NOMO-1 (cell line): ENCODE data around the gene RAB4B.
"Not testable (repeated sequence)": the region's sequence is repeated elsewhere in the genome, so short reads cannot be mapped to it uniquely, and the experiment has no call there.

Experiments used
- DNase-seq, 2 experiments: peaks; one replicate each; lab custom pipeline; 2025; ENCODE audit not compliant: unreplicated experiment in 2 of 2; lab: John Stamatoyannopoulos, UW

Gene RAB4B

DNA sequence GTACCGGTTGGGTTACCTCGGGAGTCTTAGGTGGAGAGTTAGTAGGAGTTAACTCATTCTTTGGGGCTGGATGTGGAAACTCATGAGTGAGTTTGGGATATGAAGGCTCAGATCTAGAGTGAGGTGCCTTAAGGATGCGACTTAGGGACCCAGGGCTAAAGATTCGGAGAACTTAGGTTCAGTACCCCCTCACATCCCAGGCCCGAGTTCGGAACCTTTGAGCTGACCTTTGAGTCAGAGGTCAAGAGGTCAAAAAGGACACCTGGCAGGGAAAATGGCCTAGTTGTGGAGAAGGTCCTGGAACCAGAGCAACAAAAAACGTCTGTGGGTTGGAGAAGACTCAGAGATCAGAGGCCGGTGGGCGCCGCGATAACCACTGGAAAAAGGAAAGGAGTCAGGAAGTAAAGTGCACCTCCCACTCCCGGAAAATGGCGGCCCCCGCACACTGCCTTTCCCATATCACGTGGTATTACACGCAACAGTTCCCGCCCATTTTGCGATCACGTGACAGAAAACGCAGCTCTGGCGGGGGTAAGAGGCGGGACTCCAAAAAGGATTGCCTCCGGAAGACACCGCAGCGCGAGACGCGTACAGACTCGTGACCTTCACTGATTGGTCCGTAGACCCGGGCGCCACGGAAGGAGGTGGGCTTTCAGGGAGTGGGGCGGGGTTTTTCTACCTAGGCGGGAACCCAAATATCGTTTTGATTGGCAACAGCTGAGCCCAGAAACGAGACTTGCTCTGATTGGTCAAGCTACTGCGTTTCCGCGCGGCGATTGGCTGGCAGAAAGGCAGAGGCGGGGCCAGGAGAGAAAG is 27.8 kb upstream of the RAB4B start, which contains the start of gene ACTMAP:
ACTMAP (minus strand) TSS at position 420 of the 816 bp plus-strand sequence. CDS start 674 bp downstream, outside the sequence.
- DNase-seq, result peak; percentile 99

DNA sequence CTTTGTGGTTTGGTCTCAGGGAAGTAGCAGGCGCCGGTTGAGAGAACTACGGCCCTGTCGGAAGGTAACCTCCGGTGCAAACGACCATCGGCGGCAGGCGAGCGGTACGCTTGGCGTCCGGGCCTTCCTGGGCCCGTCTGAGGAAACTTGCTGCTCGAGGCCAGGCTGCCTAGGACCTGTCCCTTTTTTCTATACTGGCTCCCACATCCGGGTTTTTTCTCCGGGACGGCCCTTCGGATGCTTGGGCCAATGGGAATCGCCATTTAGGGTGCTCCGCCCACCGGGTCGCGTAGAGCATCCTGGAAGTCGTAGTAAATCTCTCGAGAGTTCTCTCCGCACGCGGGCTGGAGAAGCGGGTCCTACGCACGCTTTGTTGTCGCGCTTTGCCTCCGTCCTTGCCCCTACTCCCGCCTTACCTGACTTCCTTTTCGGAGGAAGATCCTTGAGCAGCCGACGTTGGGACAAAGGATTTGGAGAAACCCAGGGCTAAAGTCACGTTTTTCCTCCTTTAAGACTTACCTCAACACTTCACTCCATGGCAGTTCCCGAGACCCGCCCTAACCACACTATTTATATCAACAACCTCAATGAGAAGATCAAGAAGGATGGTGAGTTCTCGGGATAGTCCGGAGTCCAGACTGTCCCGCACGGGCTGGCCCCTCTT is 27.0 kb upstream of the RAB4B start, which contains the start of gene SNRPA:
SNRPA (plus strand) TSS at position 330 of the 664 bp plus-strand sequence; CDS start at position 536, 206 bp downstream.
- DNase-seq, result peak; percentile 96

DNA sequence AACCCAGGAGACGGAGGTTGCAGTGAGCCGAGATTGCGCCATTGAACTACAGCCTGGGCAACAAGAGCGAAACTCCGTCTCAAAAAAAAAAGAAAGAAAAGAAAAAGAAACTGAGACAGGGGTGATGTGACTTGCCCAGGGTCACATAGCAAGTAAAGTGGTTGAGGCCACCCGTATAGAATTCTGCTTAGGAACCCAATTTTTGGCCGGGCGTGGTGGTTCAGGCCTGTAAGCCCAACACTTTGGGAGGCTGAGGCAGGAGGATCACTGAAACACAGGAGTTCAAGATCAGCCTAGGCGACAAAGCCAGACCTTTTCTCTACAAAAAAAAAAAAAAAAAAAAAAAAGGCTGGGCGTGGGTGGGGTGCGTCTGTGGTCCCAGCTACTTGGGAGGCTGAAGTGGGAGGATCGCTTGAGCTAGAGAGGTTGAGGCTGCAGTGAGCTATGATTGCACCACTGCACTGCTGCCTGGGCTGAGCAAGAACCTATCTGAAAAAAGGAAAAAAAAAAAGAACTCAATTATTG is 25.7 kb upstream of the RAB4B start:
- no peak for DNase-seq

DNA sequence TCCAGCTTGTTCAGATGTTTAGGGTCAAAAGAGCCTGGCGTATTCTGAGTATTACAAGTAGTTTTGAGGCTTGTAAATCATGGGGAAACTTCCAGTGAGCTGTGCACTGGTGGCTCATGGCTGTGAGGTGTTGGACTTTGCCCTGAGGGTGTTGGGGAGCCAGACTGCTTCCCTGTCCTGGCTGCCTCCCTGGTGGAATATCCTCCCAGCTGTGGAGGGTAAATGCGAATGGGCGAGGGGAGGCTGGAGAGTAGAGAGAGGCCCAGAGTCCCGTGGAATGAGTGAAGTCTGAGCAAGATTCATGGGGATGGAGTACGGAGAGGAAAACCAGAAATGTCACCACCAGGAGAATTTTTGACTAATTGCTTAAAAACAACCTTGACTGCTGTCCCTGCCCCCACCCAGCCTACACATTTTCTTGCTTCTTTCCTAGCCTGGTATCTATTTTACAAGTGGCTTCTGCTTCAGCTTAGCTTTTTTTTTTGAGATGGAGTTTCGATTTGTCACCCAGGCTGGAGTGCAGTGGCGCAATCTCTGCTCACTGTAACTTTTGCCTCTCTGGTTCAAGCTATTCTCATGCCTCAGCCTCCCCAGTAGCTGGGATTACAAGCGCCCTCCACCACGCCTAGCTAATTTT is 23.3 kb upstream of the RAB4B start:
- peak; percentile 67 to 74 for DNase-seq

DNA sequence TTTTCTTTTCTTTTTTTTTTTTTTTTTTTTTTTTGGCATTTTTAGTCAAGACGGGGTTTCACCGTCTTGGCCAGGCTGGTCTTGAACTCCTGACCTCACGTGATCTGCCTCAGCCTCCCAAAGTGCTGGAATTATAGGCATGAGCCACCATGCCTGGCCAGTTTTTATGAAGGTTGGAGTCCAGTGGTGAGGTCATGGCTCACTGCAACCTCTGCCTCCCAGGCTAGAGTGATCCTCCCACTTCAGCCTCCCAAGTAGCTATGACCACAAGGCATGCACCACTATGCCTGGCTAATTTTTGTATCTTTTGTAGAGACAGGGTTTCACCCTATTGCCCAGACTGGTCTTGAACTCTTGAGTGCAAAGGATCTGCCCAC is 22.8 kb upstream of the RAB4B start:
- DNase-seq, result no peak

DNA sequence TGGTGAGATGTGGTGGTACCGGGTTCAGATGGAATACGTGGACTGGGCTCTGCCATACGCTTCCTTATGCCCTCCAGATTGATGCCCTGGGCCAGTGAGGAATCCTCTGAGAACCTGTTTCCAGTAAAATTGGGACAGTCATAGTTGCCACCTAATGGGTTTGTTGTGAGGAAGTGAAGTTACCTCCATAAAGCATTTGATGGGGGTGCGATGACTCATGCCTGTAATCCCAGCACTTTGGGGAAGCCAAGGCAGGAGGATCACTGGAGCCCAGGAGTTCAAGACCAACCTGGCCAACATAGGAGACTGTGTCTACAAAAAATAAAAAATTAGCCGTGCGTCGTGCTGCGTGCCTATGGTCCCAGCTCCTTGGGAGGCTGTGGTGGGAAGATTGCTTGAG is 22.3 kb upstream of the RAB4B start:
- no peak for DNase-seq

DNA sequence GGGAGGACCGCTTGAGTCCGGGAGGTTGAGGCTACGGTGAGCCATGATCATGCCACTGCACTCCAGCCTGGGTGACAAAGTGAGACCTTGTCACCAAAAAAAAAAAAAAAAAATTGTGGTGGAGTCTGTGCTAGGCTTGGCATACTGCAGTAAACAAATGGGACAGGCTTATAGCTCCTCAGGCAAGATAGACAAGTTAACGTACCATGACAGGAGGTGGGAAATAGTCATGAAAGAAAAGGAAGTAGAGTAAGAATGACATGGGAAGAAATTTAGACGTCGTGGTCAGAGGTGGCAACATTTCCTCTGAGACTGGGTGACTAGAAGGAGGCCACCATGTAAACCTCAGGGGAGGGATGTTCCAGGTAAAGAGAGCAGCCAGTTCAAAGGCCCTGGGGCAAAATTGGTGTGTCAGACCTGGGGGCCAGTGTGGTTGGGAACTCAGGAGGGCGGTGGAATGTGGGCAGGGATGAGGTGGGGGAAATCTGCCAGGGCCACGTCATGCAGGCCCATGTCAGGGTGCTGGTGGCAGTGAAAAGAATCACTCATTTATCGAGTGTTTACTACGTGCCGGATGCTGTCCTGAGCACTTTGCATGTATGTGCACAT is 21.4 kb upstream of the RAB4B start:
- no peak for DNase-seq

DNA sequence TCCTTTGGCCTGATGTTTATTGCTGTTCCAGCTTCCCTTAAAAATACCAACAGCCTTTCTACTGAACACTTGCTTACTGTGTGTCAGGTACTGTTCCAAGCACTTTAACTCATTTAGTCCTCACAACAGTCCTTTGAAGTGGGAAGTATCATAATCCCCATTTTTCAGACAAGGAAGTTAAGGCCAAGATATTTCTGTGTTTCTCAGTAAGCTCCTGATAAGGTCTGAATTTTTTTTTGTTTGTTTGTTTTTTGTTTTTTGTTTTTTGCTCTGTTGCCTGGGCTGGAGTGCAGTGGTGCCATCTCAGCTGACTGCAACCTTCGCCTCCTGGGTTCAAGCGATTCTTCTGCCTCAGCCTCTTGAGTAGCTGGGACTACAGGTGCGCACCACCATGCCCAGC is 19.6 kb upstream of the RAB4B start:
- DNase-seq, result no peak

DNA sequence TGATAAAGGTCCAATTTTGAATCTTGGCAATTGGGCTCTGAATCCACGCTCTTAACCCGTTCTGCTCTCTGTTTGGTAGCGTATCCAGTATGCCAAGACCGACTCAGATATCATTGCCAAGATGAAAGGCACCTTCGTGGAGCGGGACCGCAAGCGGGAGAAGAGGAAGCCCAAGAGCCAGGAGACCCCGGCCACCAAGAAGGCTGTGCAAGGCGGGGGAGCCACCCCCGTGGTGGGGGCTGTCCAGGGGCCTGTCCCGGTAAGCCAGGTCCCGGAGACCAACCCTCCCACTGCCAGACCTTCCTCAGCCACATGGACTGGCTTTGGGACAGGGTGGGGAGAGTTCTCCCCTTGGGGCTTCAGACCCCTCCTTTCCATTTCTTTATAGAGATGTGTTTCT is 18.7 kb upstream of the RAB4B start:
- DNase-seq, result no peak

DNA sequence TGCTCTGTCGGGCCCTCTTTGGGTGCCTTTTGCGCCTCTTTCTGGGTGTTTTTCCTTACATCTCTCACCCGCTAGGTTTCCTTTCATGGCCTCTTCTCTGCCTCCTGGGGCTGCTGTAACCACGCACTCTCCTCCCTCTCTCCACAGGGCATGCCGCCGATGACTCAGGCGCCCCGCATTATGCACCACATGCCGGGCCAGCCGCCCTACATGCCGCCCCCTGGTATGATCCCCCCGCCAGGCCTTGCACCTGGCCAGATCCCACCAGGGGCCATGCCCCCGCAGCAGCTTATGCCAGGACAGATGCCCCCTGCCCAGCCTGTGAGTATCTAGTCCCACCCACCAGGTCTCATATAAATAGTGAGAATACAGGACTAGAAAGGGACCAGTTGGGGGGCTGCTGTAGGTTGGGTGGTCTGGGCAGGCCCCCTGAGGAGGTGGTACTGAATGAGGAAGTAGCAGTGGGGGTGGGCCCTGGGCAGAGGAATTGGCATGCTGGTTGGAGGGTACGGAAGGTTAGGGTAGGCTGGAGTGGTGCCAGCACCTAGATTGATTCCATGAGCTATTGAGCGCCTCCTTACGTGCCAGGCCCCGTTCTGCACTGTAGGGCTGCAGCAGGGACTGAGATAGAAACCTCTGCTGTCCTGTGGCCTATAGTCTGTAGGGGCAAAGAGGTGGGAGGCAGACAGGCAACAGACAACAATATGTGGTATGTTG is 15.1 kb upstream of the RAB4B start:
- DNase-seq, result no peak

DNA sequence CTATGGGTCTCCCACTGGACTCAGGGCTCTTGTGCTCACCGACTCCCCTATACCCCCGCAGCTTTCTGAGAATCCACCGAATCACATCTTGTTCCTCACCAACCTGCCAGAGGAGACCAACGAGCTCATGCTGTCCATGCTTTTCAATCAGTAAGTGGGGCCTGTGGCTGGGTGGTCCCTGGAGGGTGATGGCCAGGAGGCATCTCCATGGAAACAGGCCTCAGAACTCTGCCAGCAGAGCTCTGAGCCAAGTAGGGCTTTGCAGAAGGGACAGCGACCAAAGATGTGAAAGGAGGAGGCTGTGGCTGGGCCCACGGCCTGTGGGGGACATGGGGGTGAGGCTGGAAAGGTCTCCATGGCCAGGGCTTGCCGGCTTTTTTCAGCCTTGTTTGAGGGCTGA is 14.5 kb upstream of the RAB4B start:
- DNase-seq, result no peak

DNA sequence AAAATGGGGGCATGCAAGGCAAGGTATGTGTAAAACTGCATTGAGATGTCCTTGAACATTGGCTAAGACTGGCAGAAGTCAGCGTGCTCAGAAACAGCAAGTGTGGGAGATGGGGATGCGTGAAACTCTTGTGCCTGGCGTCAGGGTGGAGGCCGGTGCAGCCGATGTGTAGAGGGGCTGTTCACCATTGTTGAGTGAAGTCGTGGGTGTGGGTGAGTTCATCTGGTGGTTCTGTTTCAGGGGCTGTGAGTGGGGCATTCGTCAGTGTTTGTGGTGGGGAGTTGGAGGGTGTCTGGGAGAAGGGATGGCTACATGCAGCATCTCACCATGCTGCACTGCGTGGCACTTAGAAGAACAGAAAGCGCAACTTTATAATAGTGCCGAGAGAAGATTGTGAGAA is 14.1 kb upstream of the RAB4B start:
- DNase-seq, result no peak

DNA sequence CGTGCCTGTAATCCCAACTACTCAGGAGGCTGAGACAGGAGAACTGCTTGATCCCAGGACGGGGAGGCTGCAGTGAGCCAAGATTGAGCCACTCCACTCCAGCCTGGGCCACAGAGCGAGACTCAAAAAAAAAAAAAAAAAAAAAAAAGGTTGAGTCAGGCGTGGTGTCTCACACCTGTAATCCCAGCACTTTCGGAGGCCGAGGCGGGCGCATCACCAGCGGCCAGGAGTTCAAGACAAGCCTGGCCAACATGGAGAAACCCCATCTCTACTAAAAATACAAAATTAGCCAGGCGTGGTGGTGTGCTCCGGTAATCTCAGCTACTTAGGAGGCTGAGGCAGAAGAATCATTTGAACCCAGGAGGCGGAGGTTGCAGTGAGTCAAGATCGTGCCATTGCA is 11.7 kb upstream of the RAB4B start:
- not testable (repeated sequence) for DNase-seq

DNA sequence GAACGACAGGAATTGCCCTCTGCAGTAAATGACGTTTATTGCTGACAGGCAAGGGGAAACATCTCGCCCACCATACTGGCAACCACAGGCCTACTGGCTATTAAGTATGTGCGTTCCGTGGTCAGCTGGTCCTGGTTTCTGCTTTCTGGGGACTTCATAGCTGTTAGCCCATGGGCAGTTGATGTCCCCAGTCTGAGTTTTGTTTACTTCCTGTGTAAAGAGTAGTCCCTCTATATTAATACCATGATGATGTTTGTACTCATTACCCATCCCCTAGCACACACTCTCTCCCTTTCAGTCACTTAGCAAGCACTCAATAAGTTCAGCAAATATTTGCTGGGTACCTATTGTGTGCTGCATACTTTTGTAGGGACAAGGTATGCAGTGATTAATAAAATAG is 9.2 kb upstream of the RAB4B start:
- no peak for DNase-seq

DNA sequence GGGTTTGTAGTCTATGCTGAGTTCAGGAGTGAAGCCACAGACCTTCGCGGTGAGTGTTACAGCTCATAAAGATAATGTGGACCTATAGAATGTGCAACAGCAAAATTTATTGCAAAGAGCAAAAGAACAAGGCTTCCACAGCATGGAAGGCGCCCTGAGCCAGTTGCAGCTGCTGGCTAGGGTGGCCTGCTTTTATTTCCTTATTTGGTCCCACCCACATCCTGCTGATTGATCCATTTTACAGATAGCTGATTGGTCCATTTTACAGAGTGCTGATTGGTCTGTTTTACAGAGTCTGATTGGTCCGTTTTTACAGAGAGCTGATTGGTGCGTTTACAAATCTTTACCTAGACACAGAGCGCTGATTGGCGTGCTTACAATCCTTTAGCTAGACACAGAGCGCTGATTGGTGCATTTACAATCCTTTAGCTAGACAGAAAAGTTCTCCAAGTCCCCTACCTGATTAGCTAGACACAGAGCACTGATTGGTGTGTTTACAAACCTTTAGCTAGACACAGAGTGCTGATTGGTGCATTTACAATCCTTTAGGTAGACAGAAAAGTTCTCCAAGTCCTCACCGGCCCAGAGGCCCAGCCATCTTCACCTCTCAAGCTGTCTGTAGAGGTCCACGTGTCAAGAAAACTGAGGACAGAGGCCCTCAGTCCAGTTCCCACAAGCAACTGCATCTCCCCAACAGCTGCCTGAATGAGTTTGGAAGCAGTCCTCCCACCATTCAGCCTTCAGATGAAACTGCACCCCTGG is 6.8 kb upstream of the RAB4B start:
- not testable (repeated sequence) for DNase-seq

DNA sequence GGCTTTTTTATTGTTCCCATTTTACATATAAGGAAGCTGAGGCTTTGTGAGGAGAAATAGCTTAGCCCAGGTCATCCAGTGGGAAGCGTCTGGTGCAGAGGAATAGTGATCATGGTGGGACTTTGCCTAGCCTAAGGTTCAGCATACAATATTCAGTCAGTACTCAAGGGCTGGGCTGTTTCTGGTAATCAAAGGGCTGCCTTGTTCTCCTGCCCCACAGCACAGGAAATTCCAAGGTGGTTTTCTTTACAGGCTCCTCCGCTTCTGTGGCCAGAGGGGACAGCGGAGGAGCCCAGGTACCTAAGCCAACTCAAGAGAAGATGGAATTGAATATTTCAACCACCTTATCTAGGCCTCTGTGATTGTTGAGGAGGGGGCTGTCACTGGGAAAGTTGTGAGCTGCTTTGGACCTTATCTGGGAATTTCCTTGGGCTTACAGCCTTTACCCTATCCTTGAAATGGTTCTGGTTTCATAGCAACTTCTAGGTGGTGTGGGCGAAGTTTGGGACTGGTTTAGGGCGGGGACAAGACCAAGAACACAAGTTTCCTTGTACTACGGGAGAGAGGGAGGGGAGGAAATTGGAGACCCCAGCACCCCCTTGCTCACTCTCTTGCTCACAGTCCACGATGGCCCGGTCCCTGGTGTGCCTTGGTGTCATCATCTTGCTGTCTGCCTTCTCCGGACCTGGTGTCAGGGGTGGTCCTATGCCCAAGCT is 3.0 kb upstream of the RAB4B start, which contains the start of gene MIA:
MIA (plus strand) TSS at position 606 of the 716 bp plus-strand sequence; CDS start at position 628, 22 bp downstream.
- no peak for DNase-seq

DNA sequence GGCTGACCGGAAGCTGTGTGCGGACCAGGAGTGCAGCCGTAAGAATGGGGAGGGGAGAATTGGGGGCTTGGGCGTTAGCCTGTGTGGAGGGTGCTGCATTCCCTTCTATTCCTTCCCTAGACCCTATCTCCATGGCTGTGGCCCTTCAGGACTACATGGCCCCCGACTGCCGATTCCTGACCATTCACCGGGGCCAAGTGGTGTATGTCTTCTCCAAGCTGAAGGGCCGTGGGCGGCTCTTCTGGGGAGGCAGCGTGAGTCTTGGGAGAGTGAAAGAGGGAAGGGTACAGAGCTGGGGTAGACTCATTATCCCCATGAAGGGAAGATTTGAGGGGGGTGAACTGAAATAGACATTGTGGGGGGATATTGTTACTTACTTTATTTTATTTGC is 2.4 kb upstream of the RAB4B start:
- DNase-seq, result no peak

DNA sequence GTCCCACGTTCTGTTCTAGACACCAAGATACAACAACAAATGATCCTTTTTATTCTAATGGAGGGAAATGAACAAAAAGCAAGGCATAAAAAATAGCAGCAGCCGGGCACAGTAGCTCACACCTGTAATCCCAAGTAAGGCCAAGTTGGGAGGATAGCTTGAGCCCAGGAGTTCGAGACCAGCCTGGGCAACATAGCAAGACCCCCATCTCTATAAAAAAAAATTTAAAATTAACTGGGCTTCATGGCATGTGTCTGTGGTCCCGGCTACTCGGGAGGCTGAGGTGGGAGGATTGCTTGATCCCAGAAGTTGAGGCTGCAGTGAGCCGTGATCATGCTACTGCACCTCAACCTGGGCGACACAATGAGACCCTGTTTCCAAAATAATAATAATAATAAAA is 1.7 kb upstream of the RAB4B start:
- DNase-seq, result no peak
